ENCODE results near the gene PIP5K1B.

GRCh38 chr9:68819065-68819464 lies 114.0 kb downstream of the PIP5K1B start:
- TF ChIP-seq, protein P1, sequence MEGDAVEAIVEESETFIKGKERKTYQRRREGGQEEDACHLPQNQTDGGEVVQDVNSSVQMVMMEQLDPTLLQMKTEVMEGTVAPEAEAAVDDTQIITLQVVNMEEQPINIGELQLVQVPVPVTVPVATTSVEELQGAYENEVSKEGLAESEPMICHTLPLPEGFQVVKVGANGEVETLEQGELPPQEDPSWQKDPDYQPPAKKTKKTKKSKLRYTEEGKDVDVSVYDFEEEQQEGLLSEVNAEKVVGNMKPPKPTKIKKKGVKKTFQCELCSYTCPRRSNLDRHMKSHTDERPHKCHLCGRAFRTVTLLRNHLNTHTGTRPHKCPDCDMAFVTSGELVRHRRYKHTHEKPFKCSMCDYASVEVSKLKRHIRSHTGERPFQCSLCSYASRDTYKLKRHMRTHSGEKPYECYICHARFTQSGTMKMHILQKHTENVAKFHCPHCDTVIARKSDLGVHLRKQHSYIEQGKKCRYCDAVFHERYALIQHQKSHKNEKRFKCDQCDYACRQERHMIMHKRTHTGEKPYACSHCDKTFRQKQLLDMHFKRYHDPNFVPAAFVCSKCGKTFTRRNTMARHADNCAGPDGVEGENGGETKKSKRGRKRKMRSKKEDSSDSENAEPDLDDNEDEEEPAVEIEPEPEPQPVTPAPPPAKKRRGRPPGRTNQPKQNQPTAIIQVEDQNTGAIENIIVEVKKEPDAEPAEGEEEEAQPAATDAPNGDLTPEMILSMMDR (IDR thresholded peaks at IDR 0.05; ENCODE audit: low read depth, low read length, poor library complexity, severe bottlenecking) = no peak
- TF ChIP-seq EZH2phosphoT487 (IDR thresholded peaks at IDR 0.05; ENCODE audit: borderline replicate concordance, low read length) = no peak
